GM10847 (cell line): ENCODE results near the gene PLA2G4F.

Source experiments
- POLR2A ChIP-seq: IDR thresholded peaks from 2 replicates; pipeline ENCODE4 v1.6.1; 2011; ENCODE audit not compliant: insufficient read length; ENCODE audit errors: extremely low read depth

PLA2G4F gene, protein sequence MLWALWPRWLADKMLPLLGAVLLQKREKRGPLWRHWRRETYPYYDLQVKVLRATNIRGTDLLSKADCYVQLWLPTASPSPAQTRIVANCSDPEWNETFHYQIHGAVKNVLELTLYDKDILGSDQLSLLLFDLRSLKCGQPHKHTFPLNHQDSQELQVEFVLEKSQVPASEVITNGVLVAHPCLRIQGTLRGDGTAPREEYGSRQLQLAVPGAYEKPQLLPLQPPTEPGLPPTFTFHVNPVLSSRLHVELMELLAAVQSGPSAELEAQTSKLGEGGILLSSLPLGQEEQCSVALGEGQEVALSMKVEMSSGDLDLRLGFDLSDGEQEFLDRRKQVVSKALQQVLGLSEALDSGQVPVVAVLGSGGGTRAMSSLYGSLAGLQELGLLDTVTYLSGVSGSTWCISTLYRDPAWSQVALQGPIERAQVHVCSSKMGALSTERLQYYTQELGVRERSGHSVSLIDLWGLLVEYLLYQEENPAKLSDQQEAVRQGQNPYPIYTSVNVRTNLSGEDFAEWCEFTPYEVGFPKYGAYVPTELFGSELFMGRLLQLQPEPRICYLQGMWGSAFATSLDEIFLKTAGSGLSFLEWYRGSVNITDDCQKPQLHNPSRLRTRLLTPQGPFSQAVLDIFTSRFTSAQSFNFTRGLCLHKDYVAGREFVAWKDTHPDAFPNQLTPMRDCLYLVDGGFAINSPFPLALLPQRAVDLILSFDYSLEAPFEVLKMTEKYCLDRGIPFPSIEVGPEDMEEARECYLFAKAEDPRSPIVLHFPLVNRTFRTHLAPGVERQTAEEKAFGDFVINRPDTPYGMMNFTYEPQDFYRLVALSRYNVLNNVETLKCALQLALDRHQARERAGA

DNA sequence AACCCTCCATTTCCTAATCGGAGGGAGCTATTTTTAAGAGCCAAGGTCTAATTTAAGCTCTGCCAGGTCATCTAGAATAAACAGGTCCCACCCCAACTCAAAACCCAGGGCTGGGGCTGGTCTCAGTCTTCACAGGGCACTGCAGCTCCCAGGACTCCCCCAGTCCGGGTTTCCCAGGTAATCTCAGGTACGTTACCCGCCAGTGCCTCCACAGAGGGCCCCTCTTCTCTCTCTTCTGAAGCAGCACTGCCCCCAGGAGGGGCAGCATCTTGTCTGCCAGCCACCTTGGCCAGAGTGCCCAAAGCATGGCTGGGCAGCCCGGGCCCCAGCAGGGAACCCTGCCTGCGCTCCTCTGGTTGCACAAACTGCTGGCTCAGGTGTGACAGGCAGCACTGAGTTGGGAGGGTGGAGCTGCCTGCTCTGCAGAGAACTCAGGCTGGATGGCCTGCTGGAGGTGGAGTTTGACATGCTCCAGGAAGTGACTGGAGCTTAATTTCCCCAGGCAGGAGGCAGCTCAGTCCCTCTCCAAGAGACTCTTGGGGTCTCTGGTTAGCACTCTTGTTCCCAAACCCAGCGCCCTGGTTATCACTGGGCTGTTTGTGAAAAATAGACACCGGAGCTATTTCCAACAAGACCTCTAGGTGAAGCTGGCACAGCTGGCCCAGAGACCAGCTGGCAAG, at the start of gene PLA2G4F:
PLA2G4F (minus strand) TSS at position 394 of the 680 bp plus-strand sequence; CDS start at position 307, 87 bp downstream.
- no peak for TF ChIP-seq POLR2A

DNA sequence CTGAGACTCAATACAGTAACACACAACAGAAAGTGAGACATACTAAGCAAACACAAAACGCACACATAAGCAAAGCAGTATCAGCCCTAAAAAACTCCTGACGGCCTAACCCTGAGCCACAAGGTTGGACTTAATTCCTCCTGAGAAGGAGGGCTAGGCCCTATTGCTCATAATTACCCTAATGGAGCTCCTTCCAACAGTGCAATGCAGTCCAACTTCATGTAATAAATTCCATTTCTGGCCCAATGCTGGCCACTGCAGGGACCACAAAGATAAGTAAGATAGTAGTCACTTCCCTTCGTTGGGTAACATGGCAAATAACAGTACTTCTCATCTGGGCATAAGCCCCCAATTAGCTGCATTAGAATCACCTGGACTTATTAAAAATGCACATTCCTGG, 47.5 kb upstream of the PLA2G4F start:
- no peak for TF ChIP-seq POLR2A

DNA sequence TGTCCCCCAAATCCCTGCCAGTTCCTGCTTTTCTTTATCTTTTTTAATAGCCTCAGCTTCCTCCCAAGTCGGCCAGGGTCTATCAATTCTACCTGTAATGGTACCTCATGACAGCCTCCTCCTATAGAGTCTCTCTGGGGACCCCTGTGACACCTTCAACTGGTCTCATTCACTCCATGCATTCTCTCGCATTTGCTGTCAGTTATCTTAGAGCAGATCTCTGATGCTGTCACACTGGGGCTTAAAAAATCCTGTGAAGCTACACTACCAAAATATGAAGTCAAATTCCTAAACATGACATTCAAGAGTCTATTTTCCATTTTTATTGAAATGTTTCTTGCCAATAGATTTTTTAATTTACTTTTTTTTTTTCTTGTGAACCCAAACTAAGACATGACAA, 46.2 kb upstream of the PLA2G4F start:
- no peak for TF ChIP-seq POLR2A

DNA sequence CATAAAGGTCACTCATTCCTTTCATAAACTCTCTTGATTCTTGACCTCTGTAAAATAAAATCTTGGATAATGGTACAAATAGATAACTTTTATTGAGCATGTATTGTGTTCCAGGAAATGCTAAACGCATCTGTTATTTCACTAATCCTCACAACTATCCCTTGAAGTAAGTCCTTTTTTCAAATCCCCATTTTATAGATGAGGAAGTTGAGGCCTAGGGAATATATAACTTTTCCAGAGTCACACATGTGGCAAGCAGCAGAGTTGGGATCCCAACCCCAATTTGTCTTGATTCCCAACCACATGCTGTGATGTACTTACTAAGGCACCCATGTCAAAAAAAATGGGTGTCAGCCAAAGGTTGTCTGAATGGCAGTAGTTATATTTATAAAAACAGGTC, 45.4 kb upstream of the PLA2G4F start:
- no peak for TF ChIP-seq POLR2A

DNA sequence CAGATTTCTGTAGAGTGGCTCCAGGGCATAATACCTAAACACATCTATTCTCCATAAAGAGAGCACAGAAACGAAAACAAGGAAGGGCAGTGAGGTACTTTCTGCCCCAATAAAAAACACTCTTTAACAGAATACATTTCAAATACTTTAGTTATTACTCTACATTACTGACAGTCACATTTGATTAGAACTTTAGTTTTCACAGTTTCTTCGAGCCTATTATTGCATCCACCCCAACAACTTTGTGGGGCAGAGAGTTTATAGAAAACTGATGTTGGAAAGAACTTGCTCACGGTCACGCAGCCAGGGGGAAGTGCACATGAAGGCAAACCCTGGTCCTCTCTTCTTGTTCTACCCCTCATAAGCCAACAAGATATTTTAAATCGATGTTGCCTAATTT, 42.7 kb upstream of the PLA2G4F start:
- no peak for TF ChIP-seq POLR2A

DNA sequence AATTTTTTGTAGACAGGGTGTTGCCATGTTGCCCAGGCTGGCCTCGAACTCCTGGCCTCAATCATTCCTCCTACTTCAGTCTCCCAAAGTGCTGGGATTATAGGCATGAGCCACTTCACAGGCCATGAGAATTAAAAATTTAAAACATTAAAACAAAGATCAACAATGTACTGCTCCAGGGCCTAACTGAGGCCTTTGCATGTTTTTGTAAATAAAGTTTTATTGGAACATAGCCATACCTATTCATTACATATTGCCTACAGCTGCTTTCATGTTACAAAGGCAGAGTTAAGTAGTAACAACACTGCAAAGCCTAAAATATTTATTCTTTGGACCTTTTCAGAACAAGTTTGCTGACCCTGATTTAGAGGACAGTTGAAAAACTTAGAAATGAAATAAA, 42.1 kb upstream of the PLA2G4F start:
- no peak for TF ChIP-seq POLR2A

DNA sequence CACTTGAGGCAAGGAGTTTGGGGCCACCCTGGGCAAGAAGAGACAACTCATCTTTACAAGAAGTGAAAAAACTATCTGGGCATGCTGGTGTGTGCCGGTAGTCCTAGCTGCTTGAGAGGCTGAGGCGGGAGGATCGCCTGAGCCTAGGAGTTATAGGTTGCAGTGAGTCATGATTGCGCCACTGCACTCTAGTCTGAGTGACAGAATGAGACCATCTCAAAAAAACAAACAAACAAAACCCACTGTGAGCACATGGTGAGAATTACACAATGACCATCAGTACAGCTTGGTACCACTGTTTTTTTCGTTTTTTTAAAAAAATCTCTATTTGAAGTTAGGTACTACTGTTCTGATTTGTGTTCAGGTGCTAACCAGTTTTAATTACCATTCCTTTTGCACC, 38.1 kb upstream of the PLA2G4F start:
- TF ChIP-seq POLR2A, result no peak

DNA sequence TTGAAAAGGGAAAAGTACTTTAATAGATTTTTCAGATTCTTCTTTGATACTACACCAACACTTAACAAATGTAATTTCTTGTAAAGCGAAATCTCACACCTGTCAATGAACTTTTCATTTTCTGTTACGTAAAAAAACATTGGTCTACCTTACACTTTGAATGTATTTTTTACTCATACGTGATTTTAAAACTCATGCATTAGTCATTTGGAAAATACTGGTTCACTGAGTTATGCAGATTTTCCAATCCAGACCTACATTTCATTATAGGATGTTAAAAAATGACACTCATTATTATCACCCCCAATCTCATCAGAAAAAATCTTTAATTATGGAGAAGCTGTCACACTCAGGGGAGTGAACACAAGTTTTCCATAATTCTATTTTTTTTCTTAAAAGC, 36.9 kb upstream of the PLA2G4F start:
- no peak for TF ChIP-seq POLR2A

DNA sequence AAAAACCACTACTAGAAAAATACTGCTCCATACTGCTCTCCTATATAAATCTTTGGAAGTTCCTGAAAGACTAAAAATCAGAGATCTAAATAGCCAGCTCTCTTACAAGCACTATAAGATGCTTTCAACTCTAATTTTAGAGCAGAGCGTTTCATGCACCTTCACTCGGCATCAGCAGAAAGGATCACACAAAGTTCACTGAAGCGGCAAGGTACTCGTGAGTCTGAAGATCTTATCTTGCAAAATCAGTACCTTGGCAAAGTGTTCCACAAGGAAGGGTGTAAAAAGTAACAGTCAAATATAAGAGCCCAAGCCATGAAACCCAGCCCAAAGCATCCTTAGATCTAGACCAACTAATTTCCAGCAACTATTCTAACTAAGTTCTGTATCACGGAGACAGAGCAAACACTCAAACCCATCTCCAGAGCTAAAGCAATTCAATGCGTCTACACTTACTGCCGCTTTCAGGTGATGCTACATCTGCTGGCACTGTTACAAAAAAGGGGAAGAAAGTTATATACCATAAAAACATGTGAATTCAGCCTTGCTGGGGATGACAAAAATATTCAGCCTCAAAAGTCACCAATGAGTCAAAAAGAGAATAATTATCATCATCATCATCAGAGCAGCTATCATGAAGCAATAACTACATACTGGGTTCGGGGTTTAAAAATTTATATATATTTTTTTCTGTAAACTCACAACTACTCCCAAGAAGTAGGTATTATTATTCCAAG, 35.3 kb upstream of the PLA2G4F start:
- TF ChIP-seq POLR2A, result no peak

DNA sequence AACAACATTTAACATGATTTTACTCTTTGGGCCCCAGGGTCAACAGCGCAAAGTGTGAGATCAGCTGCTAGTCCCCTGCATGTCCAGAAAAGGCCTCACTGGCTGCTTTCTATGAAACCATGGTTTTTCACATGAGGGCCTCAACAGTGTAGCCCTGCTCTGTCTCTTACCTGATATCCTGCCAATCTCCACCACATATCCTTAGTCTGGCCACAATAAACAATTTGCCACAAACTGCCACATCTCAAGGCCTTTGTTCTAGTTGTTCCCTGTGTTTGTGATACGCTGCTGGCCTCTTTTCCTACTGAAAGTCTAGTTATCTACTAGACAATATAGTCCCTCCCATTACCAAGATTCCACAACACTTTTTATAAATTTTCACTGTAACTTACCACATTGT, 33.9 kb upstream of the PLA2G4F start:
- no peak for TF ChIP-seq POLR2A

DNA sequence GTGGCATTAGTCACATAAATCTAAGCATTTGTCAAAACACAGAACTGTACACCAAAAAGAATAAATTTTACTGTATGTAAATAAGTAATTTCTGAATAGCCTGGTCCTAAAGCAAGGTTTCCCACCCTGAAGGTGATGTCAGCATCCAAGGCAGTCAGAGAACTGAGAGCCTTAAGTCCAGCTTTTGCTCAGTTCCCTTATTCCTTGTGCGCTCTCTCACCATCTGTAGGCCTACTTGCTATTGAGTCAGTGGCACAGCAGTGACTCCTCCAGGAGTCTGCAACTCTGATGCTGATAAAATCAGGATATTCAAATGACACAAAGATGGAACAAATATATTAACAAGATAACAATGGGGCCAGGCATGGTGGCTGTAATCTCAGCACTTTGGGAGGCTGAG, 29.4 kb upstream of the PLA2G4F start:
- TF ChIP-seq POLR2A, result no peak

DNA sequence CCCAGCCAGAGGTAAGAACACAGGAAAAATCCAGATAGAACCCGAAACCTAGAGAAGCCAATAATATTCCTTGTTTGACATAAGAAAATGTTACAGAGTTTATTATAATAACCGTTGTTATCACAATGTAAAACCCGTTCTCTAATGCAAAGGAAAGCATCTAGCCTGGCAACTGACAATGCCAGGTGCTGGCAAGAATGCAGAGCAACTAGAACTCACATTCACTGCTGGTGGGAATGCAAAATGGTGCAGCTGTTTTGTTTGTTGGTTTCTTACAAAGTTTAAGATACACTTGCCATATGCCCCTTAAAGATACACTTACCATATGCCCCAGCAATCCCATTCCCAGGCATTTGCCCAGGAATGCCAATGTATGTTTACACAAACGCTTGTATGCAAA, 28.3 kb upstream of the PLA2G4F start:
- TF ChIP-seq POLR2A, result no peak

DNA sequence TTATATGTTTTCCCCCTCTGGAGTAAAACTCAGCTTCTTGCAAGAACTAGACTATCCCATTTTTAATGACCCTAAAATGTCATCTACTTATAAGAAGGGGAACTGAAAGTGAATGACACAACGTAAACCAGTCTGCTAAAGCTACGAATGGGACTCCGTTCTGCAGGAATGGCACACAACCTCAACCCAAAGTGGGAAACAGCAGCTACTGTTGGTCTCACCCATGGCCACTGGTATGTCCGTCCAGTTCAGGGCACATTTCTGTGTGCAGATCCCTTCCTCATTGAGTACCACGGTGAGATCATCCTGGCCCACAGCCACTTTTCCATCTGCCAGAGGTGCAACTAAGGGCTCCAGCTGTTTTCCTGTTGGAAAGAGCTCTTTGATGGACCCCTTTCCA, 27.9 kb upstream of the PLA2G4F start:
- no peak for TF ChIP-seq POLR2A

DNA sequence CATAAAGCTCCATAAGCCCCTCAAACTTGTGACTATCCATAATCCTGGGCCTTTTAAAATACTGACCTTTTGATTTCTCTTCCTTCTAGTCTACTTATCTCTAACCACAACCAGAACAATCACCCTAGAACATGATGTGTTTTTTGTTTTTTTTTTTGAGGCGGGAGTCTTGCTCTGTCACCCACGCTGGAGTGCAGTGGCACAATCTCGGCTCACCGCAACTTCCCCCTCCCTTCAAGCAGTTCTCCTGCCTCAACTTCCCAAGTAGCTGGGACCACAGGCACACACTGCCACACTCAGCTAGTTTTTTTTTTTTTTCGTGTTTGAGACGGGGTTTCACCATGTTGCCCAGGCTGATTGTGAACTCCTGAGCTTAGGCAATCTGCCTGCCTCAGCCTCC, 26.5 kb upstream of the PLA2G4F start:
- no peak for TF ChIP-seq POLR2A

DNA sequence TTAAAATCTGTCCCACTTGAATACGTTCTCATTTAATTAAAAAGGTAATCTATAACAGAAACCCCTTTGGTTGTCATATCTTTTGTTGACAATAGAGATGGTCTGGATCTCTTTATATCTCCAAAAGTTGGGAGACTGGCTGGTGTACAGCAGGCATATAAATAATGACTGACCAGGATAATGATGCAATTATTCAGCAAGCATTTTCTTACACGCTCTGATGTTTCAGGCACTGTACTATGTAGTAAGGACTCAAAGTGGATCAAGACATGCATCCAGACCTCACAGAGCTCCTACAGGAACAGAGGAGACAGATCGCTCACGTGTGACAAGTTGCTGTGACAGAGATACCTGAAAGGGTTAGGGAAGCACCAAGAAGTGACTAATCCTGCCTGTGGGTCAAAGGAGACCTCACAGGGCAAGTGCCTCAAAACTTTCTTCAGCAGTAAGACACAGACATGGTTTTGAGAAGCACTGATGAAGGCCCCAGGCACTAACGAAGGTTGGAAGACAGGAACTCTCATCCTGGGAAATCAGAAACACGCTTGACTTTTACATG, 26.0 kb upstream of the PLA2G4F start:
- TF ChIP-seq POLR2A, result no peak

DNA sequence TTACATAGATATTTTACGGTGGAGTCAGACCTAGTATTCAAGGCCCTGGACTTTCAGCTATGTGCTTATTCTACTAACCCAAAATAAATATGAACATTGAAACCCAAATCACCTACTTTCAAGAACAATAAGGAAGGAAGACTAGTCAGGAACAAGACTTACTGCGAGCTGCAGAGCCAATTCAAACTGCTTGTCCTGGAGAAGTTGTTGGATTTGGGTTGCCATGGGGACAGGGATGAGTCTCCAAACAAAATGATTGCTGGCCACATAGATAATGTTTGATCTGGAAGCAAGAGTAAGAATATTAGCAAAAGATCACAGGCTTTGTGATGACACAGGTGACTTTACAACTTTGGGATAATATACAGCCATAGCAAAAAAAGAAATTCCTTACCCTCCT, 21.6 kb upstream of the PLA2G4F start:
- no peak for TF ChIP-seq POLR2A
